A549 (cell line): ENCODE results near the gene SGCD.

Source experiments
- CBX2 ChIP-seq: fragments of 200-600 bp; sonication (generic); IDR thresholded peaks from 2 replicates; pipeline ENCODE4 v1.6.1; 2016; ENCODE audit warnings: low read depth, mild to moderate bottlenecking, borderline replicate concordance
- EP300 ChIP-seq, 2 experiments: fragments of >200 bp; sonication (Bioruptor Twin); formaldehyde crosslinking; IDR thresholded peaks; 2 replicates in 1 of 2; 3 replicates in 1 of 2; pipeline ENCODE4 v1.6.1; 2016 to 2017
- KDM1A ChIP-seq: fragments of 200-600 bp; sonication (generic); IDR thresholded peaks from 2 replicates; pipeline ENCODE4 v1.6.1; 2016; ENCODE audit warnings: low read depth, mild to moderate bottlenecking
- POLR2A ChIP-seq: IDR thresholded peaks from 2 replicates; pipeline ENCODE4 v1.6.1; 2012; ENCODE audit warnings: mild to moderate bottlenecking, low read length
- RAD21 ChIP-seq, 2 experiments: fragments of >200 bp in 1 of 2; sonication (Bioruptor Twin) in 1 of 2; formaldehyde crosslinking in 1 of 2; IDR thresholded peaks in 1 of 2; conservative IDR thresholded peaks in 1 of 2; 2 replicates in 1 of 2; 3 replicates in 1 of 2; pipeline ENCODE4 v1.6.1; 2012 to 2018; ENCODE audit warnings: inconsistent platforms in 1 of 2
- SMC3 ChIP-seq: fragments of >200 bp; sonication (Bioruptor Twin); formaldehyde crosslinking; IDR thresholded peaks from 3 replicates; pipeline ENCODE4 v1.6.1; 2018; ENCODE audit warnings: inconsistent platforms
- ZFP36 ChIP-seq: fragments of 450-650 bp; IDR thresholded peaks from 2 replicates; pipeline ENCODE4 v1.6.1; 2014; ENCODE audit warnings: borderline replicate concordance; ENCODE audit not compliant: partially characterized antibody
- TF ChIP-seq, protein P1 (sequence below): fragments of >200 bp; sonication (Bioruptor Twin); formaldehyde crosslinking; IDR thresholded peaks from 3 replicates; pipeline ENCODE4 v1.5.1; 2016

DNA sequence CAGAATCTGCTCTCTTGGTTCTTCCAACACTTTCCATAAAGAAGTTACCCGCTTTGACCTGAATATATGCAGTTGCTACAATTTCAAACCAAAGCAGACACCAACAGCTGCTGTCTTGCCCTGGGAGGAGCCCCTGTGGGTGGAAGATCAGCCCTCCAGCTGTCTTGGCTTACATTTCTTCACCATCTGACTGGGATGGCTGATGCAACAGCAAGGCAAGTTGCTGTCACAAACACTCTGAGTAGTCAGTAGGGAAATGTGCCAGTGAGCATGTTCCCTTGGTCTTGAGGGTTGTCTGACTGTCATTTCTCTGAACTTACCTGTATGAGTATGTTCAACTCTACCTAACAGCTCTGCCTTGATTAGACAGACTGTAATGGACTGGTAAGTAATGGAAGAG lies 152.9 kb downstream of the SGCD start:
- TF ChIP-seq, protein P1, sequence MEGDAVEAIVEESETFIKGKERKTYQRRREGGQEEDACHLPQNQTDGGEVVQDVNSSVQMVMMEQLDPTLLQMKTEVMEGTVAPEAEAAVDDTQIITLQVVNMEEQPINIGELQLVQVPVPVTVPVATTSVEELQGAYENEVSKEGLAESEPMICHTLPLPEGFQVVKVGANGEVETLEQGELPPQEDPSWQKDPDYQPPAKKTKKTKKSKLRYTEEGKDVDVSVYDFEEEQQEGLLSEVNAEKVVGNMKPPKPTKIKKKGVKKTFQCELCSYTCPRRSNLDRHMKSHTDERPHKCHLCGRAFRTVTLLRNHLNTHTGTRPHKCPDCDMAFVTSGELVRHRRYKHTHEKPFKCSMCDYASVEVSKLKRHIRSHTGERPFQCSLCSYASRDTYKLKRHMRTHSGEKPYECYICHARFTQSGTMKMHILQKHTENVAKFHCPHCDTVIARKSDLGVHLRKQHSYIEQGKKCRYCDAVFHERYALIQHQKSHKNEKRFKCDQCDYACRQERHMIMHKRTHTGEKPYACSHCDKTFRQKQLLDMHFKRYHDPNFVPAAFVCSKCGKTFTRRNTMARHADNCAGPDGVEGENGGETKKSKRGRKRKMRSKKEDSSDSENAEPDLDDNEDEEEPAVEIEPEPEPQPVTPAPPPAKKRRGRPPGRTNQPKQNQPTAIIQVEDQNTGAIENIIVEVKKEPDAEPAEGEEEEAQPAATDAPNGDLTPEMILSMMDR: no peak
- TF ChIP-seq EP300 (IDR thresholded peaks at IDR 0.05) (no peak), RAD21 (conservative IDR thresholded peaks at IDR 0.05 in 1 of 2, IDR thresholded peaks at IDR 0.05 in 1 of 2) (no peak), POLR2A (no peak), CBX2 (no peak), SMC3 (no peak), ZFP36 (no peak), KDM1A (no peak)
